ENCODE results near the gene IFT172.

- TF ChIP-seq CTCF (IDR thresholded peaks at IDR 0.05; ENCODE audit: low read depth, low read length, poor library complexity, severe bottlenecking) (no peak), EZH2phosphoT487 (IDR thresholded peaks at IDR 0.05; ENCODE audit: borderline replicate concordance, low read length) (no peak)
Measured at GRCh38 chr2:27520316-27520715, 30.8 kb upstream of the IFT172 start.

Measured in DOHH2 (cell line).